ENCODE data around the gene ITGA11. TPM values are rescaled to one million over a fixed set of nuclear protein-coding genes. Genes with fewer than 3 reads are reported as not detected.

Gene ITGA11
- total and polyA plus RNA-seq, 2 of the 4 experiments (the other 2 are of a cell fraction) = 4.1 to 6.6 TPM

DNA sequence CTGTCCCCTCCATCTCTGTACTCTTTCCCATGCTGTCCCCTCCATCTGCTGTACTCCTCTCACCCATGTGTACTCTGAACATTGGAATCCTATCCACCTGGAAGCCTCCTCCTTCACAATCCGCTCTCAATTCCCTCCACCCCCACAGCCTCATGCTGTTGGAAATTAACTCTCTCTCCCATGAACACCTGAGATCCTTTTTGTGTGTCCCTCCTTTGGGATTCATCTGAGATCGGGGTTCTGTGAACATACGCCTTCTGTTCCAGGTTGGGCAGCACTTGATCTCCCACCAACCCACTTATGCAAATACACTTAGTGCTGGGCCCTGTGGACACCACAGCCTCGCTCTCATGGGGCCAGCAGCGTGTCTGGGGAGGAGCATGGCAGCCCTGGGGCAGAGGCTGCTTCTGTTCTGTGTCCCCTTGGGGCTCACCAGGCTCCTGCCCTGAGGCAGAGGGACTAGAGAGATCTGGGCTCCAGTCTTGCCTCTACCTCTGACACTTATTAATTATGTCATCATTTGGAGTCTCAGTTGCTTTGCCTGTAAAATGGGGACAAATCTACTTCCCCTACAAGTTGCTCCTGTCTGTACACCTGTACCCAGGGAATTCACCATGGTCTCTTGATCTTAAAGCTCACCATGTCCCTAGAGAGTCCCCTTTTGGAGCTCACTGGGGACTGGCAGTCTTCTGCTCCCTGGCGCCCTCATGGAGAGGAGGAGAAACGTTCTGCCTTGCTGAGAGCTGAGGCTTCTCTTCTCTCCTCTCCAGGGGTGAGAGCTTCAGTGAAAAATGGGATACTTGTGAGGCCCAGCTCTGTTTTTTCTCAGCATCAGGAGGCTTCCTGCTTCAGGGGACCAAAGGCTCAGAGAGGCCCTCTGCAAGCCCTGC is 42.7 kb downstream of the ITGA11 start:
- Histone ChIP-seq H3K4me2 (ENCODE audit: low read depth, low read length) (no peak overlapping the region), H2BK15ac (ENCODE audit: low read depth, low read length) (peak overlapping the region; percentile 60; the same call in 2 of the 3 replicates), H3K4ac (ENCODE audit: low read depth, low read length) (peak overlapping the region; percentile 89), H4K8ac (ENCODE audit: low read depth in 2 of 2, low read length in 2 of 2) (peak overlapping the region; percentile 70 to 90), H3K23ac (ENCODE audit: low read depth, low read length) (peak overlapping the region; percentile 2; the same call in 1 of the 2 replicates), H3K79me1 (ENCODE audit: low read depth in 1 of 2, low read length in 2 of 2) (peaks cover 0 to 45% of the 10 kb centered on the region in 2 experiments; a peak in 2 of 4 replicates), H4K20me1 (ENCODE audit: insufficient read depth, low read length) (peaks cover 2% of the 10 kb centered on the region; the same call in 1 of the 2 replicates), H3K9me1 (ENCODE audit: insufficient read depth, low read length) (peaks cover 44% of the 10 kb centered on the region), H2BK120ac (ENCODE audit: low read depth, low read length) (peak overlapping the region; percentile 90), H3K9me3 (ENCODE audit: control insufficient read depth, insufficient read depth, low read length) (no peaks in the 10 kb centered on the region), H2BK20ac (ENCODE audit: low read depth, low read length) (peak overlapping the region; percentile 53), H3K14ac (replicated peaks; ENCODE audit: low read depth, low read length) (peak overlapping the region; percentile 51), H3K9ac (ENCODE audit: low read depth, low read length) (0 out of 2 replicates have a peak overlapping the region, but pooled peaks have one; percentile 12), H3K27me3 (ENCODE audit: control insufficient read depth, insufficient read depth, low read length) (no peaks in the 10 kb centered on the region), H3K27ac (ENCODE audit: insufficient read depth, low read length) (peak overlapping the region; percentile 19), H2AK5ac (ENCODE audit: low read depth, low read length) (peak overlapping the region; percentile 93), H4K5ac (ENCODE audit: low read depth, low read length) (no peak overlapping the region), H3K36me3 (ENCODE audit: control insufficient read depth, insufficient read depth, low read length) (no peaks in the 10 kb centered on the region), H3K18ac (ENCODE audit: low read depth, low read length) (peak overlapping the region; percentile 24; the same call in 1 of the 2 replicates), H3K4me3 (ENCODE audit: insufficient read depth, low read depth, low read length) (no peak overlapping the region), H4K91ac (ENCODE audit: insufficient read depth, low read depth, low read length) (peak overlapping the region; percentile 87), H2AFZ (replicated peaks; ENCODE audit: low read length, poor library complexity) (no peak overlapping the region), H2AK9ac (replicated peaks; ENCODE audit: low read depth, low read length, poor library complexity) (no peak overlapping the region), H3K4me1 (ENCODE audit: control insufficient read depth, insufficient read depth, low read length) (peaks cover 31% of the 10 kb centered on the region), H3K56ac (ENCODE audit: extremely low read depth, insufficient read depth, low read length) (no peak overlapping the region), H2BK5ac (ENCODE audit: low read depth, low read length, poor library complexity, severe bottlenecking) (peak overlapping the region; percentile 79)
- POLR2A ChIA-PET (ENCODE audit: unreplicated experiment) = interaction anchor here (0.6 kb wide), 1 partner anchor 32 kb away, joined by 3 read pairs; no protein-coding TSS in a partner anchor
- TF ChIP-seq SMC3 (IDR thresholded peaks at IDR 0.05; ENCODE audit: low read depth, low read length) (no peak), BHLHE40 (IDR thresholded peaks at IDR 0.05; ENCODE audit: low read depth, low read length) (no peak), CHD1 (IDR thresholded peaks at IDR 0.05; ENCODE audit: low read depth, low read length) (no peak), MXI1 (IDR thresholded peaks at IDR 0.05; ENCODE audit: borderline replicate concordance, low read depth, low read length) (no peak), MAZ (IDR thresholded peaks at IDR 0.05; ENCODE audit: borderline replicate concordance, low read depth, low read length) (no peak), MAFK (IDR thresholded peaks at IDR 0.05; ENCODE audit: low read depth, low read length) (no peak)
- TF ChIP-seq, protein P1, sequence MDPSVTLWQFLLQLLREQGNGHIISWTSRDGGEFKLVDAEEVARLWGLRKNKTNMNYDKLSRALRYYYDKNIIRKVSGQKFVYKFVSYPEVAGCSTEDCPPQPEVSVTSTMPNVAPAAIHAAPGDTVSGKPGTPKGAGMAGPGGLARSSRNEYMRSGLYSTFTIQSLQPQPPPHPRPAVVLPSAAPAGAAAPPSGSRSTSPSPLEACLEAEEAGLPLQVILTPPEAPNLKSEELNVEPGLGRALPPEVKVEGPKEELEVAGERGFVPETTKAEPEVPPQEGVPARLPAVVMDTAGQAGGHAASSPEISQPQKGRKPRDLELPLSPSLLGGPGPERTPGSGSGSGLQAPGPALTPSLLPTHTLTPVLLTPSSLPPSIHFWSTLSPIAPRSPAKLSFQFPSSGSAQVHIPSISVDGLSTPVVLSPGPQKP (IDR thresholded peaks at IDR 0.05; ENCODE audit: borderline replicate concordance, low read depth, low read length) = no peak
- TF ChIP-seq, protein P2, sequence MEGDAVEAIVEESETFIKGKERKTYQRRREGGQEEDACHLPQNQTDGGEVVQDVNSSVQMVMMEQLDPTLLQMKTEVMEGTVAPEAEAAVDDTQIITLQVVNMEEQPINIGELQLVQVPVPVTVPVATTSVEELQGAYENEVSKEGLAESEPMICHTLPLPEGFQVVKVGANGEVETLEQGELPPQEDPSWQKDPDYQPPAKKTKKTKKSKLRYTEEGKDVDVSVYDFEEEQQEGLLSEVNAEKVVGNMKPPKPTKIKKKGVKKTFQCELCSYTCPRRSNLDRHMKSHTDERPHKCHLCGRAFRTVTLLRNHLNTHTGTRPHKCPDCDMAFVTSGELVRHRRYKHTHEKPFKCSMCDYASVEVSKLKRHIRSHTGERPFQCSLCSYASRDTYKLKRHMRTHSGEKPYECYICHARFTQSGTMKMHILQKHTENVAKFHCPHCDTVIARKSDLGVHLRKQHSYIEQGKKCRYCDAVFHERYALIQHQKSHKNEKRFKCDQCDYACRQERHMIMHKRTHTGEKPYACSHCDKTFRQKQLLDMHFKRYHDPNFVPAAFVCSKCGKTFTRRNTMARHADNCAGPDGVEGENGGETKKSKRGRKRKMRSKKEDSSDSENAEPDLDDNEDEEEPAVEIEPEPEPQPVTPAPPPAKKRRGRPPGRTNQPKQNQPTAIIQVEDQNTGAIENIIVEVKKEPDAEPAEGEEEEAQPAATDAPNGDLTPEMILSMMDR (conservative IDR thresholded peaks at IDR 0.05; ENCODE audit: low read depth, low read length) = no peak
- no peak for DNase-seq
- peak; percentile 3; the same call in 1 of the 2 replicates for ATAC-seq (ENCODE audit: low read depth)
- intact Hi-C loops (cut with micrococcal nuclease) = no loop called here
- dilution Hi-C loops (cut with HindIII; ENCODE audit: low sequenced_read_pairs, unreplicated experiment) = no loop called here
- CTCF ChIA-PET = interaction anchor here (0.5 to 1.3 kb wide), 4 partner anchors 24 to 320 kb away, joined by 3 to 5 read pairs (median 3); no protein-coding TSS in a partner anchor
- no TSS peak for BruUV-seq (replicated peaks)
- WGBS, 2 experiments (ENCODE audit: extremely low coverage in 2 of 2, insufficient read length in 1 of 2) = 100% methylated on average over 1 of the region's 7 CpGs; no CpG with 5 or more reads in 1 of the 2 experiments
- in situ Hi-C loops (cut with MboI; ENCODE audit: low sequenced_read_pairs) = no loop called here

Measured in IMR-90 (cell line).